HepG2 (cell line): Measurements from ENCODE around the gene NYNRIN. TPM values are rescaled to one million over a fixed set of nuclear protein-coding genes. Genes with fewer than 3 reads are reported as not detected.

Experiments used
- ADNP ChIP-seq: sonication (generic); formaldehyde crosslinking; IDR thresholded peaks from 2 replicates; pipeline ENCODE4 v1.4.0; 2020; ENCODE audit warnings: missing genetic modification reagents
- AKNA ChIP-seq: sonication (generic); formaldehyde crosslinking; IDR thresholded peaks from 2 replicates; pipeline ENCODE4 v1.4.0; 2020; ENCODE audit warnings: missing genetic modification reagents, borderline replicate concordance
- CBX5 ChIP-seq: sonication (generic); formaldehyde crosslinking; IDR thresholded peaks from 2 replicates; pipeline ENCODE4 v1.4.0; 2020; ENCODE audit warnings: missing genetic modification reagents, borderline replicate concordance
- DMTF1 ChIP-seq: sonication (generic); formaldehyde crosslinking; IDR thresholded peaks from 2 replicates; pipeline ENCODE4 v1.4.0; 2020; ENCODE audit warnings: mild to moderate bottlenecking, missing genetic modification reagents
- DRAP1 ChIP-seq: IDR thresholded peaks from 2 replicates; pipeline ENCODE4 v1.6.1; 2016; ENCODE audit warnings: missing genetic modification reagents, missing compliant biosample characterization
- EZH2 ChIP-seq: conservative IDR thresholded peaks from 2 replicates; pipeline ENCODE4 v1.6.1; 2012; ENCODE audit warnings: mild to moderate bottlenecking, low read depth, low read length, moderate library complexity
- JUND ChIP-seq: sonication (generic); formaldehyde crosslinking; IDR thresholded peaks from 2 replicates; pipeline ENCODE4 v1.8.0; 2022; ENCODE audit warnings: mild to moderate bottlenecking, missing genetic modification reagents
- MBD4 ChIP-seq: IDR thresholded peaks from 2 replicates; pipeline ENCODE4 v1.6.1; 2012; ENCODE audit warnings: low read length, inconsistent platforms, borderline replicate concordance
- MYPOP ChIP-seq: sonication (generic); formaldehyde crosslinking; IDR thresholded peaks from 2 replicates; pipeline ENCODE4 v1.8.1; 2023; ENCODE audit warnings: mild to moderate bottlenecking, moderate library complexity, missing genetic modification reagents
- NFIB ChIP-seq: sonication (generic); formaldehyde crosslinking; IDR thresholded peaks from 2 replicates; pipeline ENCODE4 v1.9.0; 2021; ENCODE audit warnings: missing genetic modification reagents, mild to moderate bottlenecking, borderline replicate concordance
- TCF7 ChIP-seq: sonication (generic); IDR thresholded peaks from 2 replicates; pipeline ENCODE4 v1.6.1; 2016; ENCODE audit warnings: antibody characterized with exemption, low read depth
- THAP7 ChIP-seq: sonication (generic); formaldehyde crosslinking; IDR thresholded peaks from 2 replicates; pipeline ENCODE4 v1.8.1; 2023; ENCODE audit warnings: mild to moderate bottlenecking, missing genetic modification reagents
- YY1 ChIP-seq: IDR thresholded peaks from 2 replicates; pipeline ENCODE4 v1.6.1; 2011; ENCODE audit warnings: low read length, low read depth, moderate library complexity, mild to moderate bottlenecking; ENCODE audit not compliant: insufficient read depth, insufficient replicate concordance
- ZBTB8A ChIP-seq: sonication (generic); formaldehyde crosslinking; IDR thresholded peaks from 2 replicates; pipeline ENCODE4 v1.4.0; 2020; ENCODE audit warnings: mild to moderate bottlenecking, low read depth, missing genetic modification reagents, borderline replicate concordance
- ZC3H13 ChIP-seq: sonication (generic); formaldehyde crosslinking; IDR thresholded peaks from 2 replicates; pipeline ENCODE4 v1.8.1; 2023; ENCODE audit warnings: mild to moderate bottlenecking, missing genetic modification reagents, moderate library complexity
- ZNF343 ChIP-seq: sonication (generic); formaldehyde crosslinking; IDR thresholded peaks from 2 replicates; pipeline ENCODE4 v1.4.0; 2020; ENCODE audit warnings: mild to moderate bottlenecking, missing genetic modification reagents
- ZNF460 ChIP-seq: sonication (generic); formaldehyde crosslinking; IDR thresholded peaks from 2 replicates; pipeline ENCODE4 v1.5.1; 2020; ENCODE audit warnings: missing genetic modification reagents, mild to moderate bottlenecking, borderline replicate concordance
- polyA plus RNA-seq, 8 experiments: library from polyadenylated mRNA; depleted of rRNA in 3 of 8; stranded (reverse) in 7 of 8; unstranded in 1 of 8; fragments of >200 nt; fragmentation: Illumina TruSeq in 4 of 8; extraction: Trizol in 4 of 8; gene quantifications; 2 replicates each; pipeline versions ENCODE4 v1.2.1 to v1.2.3, GENCODE V29; 2011 to 2016; ENCODE audit warnings: low read depth in 4 of 8, missing spikeins in 1 of 8, mixed read lengths in 1 of 8; ENCODE audit not compliant: insufficient read depth in 1 of 8
- total RNA-seq, 5 experiments: library from RNA; depleted of rRNA; stranded (reverse); fragments of >200 nt; fragmentation: Illumina TruSeq; extraction: Trizol; gene quantifications; 2 replicates each; pipeline ENCODE4 v1.2.3, GENCODE V29; 2016; ENCODE audit warnings: low read depth in 1 of 5

The NYNRIN gene
- total and polyA plus RNA-seq, 2 of the 13 experiments (the other 11 are each of a cell fraction or from before 2014, with no cell fraction given) = 0.63 to 1.1 TPM

GRCh38 chr14:24432259-24433131 lies 33.7 kb downstream of the NYNRIN start (continued):
- no peak for TF ChIP-seq DMTF1 (CRISPR knock-in tag)
- peak; percentile 92; the same call in 1 of the 2 replicates for TF ChIP-seq NFIB (CRISPR knock-in tag)
- TF ChIP-seq MBD4 = no peak
- TF ChIP-seq YY1 = no peak
- TF ChIP-seq THAP7 = no peak; the same call in 1 of the 2 replicates
- no peak for TF ChIP-seq ZNF460 (CRISPR knock-in tag)
- TF ChIP-seq JUND (CRISPR knock-in tag) = no peak
- no peak for TF ChIP-seq TCF7
- TF ChIP-seq ZNF343 (CRISPR knock-in tag) = no peak
- TF ChIP-seq AKNA = no peak
- no peak for TF ChIP-seq ADNP
- 0 out of 2 replicates have a peak, but pooled peaks have one; percentile 22 for TF ChIP-seq CBX5
- no peak for TF ChIP-seq ZBTB8A (CRISPR knock-in tag)
- TF ChIP-seq EZH2 = no peak
- no peak for TF ChIP-seq DRAP1
- no peak for TF ChIP-seq MYPOP (CRISPR knock-in tag)
- 0 out of 2 replicates have a peak, but pooled peaks have one; percentile 24 for TF ChIP-seq ZC3H13 (CRISPR knock-in tag)
